GM18951 (cell line): Measurements from ENCODE around the gene FAM3D.

Experiments used
- POLR2A ChIP-seq: IDR thresholded peaks from 4 replicates; pipeline ENCODE4 v1.6.1; 2011; ENCODE audit warnings: mild to moderate bottlenecking; ENCODE audit not compliant: insufficient read length, insufficient read depth; ENCODE audit errors: extremely low read depth
- in situ Hi-C: fragments of 300-500 bp; cut with MboI; formaldehyde crosslinking; loops from one replicate; pipeline ENCODE4 v1.12.0; 2022; ENCODE audit warnings: low sequenced_read_pairs, mixed read lengths, inconsistent platforms; ENCODE audit not compliant: unreplicated experiment

The FAM3D gene

GRCh38 chr3:58597770-58598310 lies 68.7 kb downstream of the FAM3D start:
- no peak for TF ChIP-seq POLR2A
- in situ Hi-C loops = no loop called here

DNA sequence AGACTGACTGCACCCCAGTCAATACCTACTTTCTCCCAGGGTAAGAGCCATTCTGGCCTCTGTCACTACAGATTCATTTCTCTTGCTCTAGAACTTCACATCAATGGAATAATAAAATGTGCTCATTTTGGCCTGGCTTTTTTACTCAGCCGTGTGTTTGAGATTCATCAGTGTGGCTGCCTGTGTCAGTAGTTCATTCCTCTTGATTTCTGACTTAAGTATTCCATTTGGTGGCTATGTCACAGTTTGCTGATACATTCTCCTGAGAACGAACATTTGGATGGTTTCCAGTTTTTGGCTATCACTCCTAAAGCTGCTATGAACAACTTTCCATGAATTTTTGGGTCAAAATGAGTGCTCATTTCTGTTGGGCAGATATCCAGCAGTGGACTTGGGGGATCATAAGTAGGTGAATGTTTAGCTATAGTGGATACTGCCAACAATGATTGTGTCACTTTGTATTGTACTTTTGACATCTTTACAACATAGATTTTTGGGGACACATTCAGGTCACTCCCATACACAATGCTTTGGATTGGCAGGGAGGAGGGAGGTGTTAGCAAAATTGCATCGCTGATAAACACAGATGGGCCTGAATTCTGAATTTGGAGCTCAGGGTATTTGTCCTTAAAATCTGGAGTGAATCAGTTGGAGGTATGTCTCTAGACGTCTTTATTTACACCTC lies 69.6 kb downstream of the FAM3D start:
- no peak for TF ChIP-seq POLR2A
- in situ Hi-C loops = no loop called here

- no peak for TF ChIP-seq POLR2A
- in situ Hi-C loops = no loop called here
Observed at GRCh38 chr3:58594117-58594516, 72.5 kb downstream of the FAM3D start.

DNA sequence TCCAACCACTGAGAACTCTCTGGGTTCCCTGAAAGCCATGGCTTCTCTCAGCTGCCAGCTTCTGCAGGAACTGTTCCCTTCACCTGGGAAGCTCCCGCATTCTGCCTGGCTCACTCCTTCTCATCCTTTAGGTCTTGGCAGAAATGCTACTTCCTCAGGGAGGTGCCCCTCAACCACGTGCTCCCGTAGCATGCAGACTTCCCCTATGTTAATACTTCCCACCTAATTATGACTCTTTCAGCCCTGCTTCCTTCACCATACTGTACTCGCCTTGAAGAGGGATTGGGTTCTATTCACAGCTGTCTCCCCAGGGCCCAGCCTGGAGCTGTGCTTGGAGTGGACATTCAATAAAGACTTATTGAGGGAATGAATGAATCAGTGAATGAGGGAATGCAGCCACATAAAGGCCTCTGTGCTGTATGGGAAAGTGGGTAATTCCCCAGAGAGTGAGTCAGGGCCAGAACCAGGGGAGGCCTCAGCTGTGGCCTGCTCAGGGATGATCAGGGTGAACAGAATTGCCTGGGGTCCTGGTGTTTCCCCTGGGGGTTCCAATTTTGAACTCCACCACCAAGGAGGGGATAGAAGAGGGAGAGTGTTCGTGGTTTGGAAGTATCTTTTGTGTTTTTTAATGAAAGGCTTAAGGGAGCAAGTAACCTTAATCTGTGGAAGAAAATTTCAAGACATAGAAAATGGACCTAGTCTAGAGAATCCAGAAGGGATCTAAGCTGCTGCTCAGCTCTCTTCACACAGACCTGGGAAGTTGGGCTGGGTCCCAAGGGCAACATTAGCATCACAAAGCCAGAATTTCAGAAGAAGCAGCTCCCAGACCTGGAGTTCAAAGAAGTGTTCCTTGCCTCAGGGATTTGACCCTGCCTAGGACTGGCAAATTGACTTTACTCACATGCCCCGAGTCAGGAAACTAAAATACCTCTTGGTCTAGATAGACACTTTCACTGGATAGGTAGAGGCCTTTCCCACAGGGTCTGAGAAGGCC lies 74.8 kb downstream of the FAM3D start:
- no peak for TF ChIP-seq POLR2A

GRCh38 chr3:58588030-58588614 lies 78.5 kb downstream of the FAM3D start:
- TF ChIP-seq POLR2A = no peak
- in situ Hi-C loops = no loop called here

More for the DNA sequence above, 74.8 kb downstream of the FAM3D start:
- in situ Hi-C loops = no loop called here

DNA sequence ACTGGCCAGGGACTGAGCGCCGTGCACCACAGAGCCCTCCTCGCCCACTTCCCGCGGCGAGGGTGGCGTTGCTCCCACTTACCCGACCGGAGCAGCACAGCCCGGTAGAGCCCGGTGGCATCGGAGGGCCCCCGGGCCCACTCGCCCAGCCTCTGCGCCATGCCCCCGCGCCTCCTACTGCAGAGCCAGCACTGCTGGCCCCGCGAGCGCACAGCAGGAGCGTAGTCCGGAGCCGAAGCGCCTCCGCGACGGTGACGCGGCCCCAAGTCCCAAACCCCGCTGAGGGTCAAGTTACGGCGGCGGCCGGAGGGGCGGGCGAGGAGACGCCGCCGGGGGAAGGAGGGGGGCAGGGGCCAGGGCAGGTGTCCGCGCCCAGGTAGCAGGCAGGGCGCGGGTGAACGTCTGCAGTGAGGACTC lies 79.8 kb downstream of the FAM3D start:
- in situ Hi-C loops = no loop called here
- TF ChIP-seq POLR2A = no peak

DNA sequence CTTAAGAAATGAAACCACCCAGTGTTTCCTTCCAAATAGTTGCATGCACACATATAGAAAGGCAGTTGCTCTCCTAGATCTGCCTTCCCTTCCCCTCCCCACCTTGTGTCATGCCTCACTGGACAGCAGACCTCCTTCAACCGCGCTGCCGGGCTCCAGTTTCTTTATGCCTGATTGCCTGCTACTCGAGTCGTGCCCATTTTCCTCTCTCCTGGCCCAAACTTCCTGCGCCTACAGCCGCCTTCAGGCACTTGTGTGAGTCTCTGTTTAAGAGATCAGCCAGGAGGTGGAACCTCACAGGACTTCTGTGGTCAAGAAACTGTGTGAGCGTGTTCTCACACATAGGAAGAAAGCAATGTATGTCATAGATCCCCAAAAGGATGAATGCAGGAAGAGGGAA lies 80.6 kb downstream of the FAM3D start:
- in situ Hi-C loops = no loop called here

DNA sequence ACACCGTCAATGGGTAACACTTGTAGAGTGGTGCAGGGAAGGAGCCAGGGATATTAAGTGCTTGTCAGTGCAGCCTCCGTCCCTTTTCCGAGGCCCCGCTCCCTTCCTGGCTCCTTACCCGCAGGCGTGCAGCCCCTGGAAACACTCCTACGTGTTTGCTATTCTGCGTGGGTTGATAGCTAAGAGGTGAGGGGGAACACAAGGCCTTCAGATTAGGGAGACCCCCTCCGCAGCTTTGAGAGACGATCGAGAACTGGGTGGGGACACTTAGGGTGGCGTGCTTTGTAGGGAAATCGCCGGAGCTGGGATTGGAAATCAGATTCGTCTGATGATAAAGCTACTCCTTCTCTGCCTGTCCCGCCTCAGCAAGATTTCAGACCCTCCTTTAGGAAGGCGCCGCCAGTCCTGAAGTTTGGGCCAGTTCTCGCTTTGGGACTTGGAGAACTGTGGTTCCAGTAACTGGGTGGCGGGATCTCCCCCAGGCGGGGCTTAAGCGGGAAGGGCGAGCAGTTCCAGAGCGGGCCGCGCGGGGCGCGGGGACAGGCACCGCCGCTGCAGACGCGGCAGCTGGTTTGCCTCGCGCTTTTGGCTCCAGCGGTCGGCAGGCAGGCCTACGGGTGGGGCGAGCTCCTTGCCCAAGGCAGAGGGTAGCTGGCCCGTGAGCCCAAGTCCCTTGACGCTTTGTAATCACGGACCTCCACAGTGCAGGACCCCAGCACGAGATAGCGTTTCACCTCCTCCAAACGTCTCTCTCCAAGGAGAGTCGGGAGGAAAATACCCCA lies 81.4 kb downstream of the FAM3D start:
- no peak for TF ChIP-seq POLR2A
- in situ Hi-C loops = no loop called here

More for the DNA sequence above, 80.6 kb downstream of the FAM3D start:
- no peak for TF ChIP-seq POLR2A

DNA sequence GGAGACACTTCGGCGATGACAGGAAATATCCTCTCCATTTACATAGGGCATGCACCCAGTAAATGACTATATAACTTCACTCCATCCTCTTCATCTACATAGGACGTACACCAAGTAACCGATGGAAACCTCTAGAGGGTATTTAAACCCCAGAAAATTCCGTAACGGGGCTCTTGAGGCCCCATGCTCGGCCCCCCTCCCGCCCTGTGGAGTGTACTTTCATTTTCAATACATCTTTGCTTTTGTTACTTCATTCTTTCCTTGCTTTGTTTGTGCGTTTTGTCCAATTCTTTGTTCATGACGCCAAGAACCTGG lies 81.9 kb downstream of the FAM3D start:
- in situ Hi-C loops = no loop called here
- no peak for TF ChIP-seq POLR2A
